SJCRH30 (cell line): ENCODE measurements around the gene ZSCAN29. TPM values are rescaled to one million over a fixed set of nuclear protein-coding genes. Genes with fewer than 3 reads are reported as not detected.

ENCODE experiments used
- DNase-seq, 2 experiments: peaks; one replicate each; pipeline ENCODE4 v3.0.0-alpha.2; 2015 to 2020
- H3K27ac ChIP-seq: fragments of 250-450 bp; sonication (Bioruptor Pico); 2 replicates; pipeline ENCODE4 v1.5.1; 2020; ENCODE audit warnings: mild to moderate bottlenecking, moderate library complexity
- H3K27me3 ChIP-seq: fragments of 250-450 bp; sonication (Bioruptor Pico); 2 replicates; pipeline ENCODE4 v1.5.1; 2020; ENCODE audit warnings: mild to moderate bottlenecking, moderate library complexity
- H3K36me3 ChIP-seq: fragments of 250-450 bp; sonication (Bioruptor Pico); 2 replicates; pipeline ENCODE4 v1.5.1; 2020; ENCODE audit warnings: mild to moderate bottlenecking, moderate library complexity
- H3K4me1 ChIP-seq: fragments of 250-450 bp; sonication (Bioruptor Pico); 2 replicates; pipeline ENCODE4 v1.5.1; 2020; ENCODE audit warnings: mild to moderate bottlenecking, moderate library complexity
- H3K4me3 ChIP-seq: fragments of 250-450 bp; sonication (Bioruptor Pico); 2 replicates; pipeline ENCODE4 v1.5.1; 2020; ENCODE audit warnings: mild to moderate bottlenecking, moderate library complexity
- H3K9me3 ChIP-seq: fragments of 250-450 bp; sonication (Bioruptor Pico); replicated peaks from 2 replicates; pipeline ENCODE4 v1.5.1; 2020; ENCODE audit warnings: mild to moderate bottlenecking, moderate library complexity
- total RNA-seq: library from RNA; depleted of rRNA; stranded (reverse); fragments of >200 nt; shearing (Covaris generic); gene quantifications from 2 replicates; pipeline ENCODE4 v1.2.3, GENCODE V29; 2014

ZSCAN29 gene
- total RNA-seq, 1 experiment from 2014 or later = 27.8 TPM

DNA sequence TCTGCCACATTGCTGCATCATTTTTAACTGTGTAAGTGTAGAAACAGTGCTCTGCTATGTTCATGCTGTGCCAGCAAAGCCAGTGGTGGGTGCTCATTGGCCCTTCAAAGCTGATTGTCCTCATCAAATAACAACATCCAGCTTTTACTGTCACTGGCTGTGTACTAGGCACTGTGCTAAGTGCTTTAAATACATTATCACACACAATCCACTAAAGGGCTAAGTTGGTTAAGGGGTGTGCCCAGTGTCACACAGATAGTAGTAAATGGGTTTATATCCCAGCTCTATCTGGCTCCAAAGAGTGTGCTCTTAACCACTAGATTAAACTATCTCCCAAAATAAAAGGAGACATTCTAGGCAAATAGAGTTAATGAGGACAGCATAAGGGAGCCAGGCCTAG, 7.8 kb upstream of the ZSCAN29 start:
- Histone ChIP-seq H3K9me3 (no peaks in the 10 kb centered on the region), H3K27me3 (no peaks in the 10 kb centered on the region), H3K27ac (no peak overlapping the region), H3K36me3 (peaks cover 27% of the 10 kb centered on the region), H3K4me3 (no peak overlapping the region), H3K4me1 (no peaks in the 10 kb centered on the region)
- DNase-seq = no peak

DNA sequence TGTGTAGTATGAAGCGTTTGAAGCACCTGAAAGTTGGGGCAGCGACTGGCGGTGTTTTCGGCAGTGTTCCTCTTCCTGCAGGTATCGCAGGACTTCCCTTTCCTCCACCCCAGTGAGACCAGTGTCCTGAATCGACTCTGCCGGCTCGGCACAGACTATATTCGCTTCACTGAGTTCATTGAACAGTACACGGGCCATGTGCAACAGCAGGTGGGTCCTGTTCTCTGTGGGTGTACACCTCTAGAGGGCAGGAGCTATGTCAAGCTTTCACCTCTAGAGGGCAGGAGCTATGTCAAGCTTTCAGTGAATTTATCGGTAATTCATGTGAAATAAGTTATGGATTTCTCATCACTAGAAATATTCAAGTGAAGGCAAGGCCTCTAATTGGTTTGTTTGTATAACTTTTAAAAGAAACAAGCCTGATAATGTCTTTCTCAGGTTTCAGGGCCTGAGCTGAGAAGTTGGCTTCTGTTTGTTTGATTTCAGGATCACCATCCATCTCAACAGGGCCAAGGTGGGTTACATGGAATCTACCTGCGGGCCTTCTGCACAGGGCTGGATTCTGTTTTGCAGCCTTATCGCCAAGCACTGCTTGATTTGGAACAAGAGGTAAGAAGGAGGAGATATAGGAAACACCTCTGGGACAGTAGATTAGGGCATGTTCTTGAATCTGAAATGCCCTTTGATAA, 5.3 kb upstream of the ZSCAN29 start:
- DNase-seq = peak; percentile 23 to 54
- Histone ChIP-seq H3K4me3 (no peak overlapping the region), H3K4me1 (peaks cover 5% of the 10 kb centered on the region), H3K27me3 (no peaks in the 10 kb centered on the region), H3K27ac (no peak overlapping the region), H3K9me3 (no peaks in the 10 kb centered on the region), H3K36me3 (peaks cover 17% of the 10 kb centered on the region)

- H3K4me3 ChIP-seq = peak overlapping the region; percentile 91
- H3K27me3 ChIP-seq = no peaks in the 10 kb centered on the region
- peaks cover 20% of the 10 kb centered on the region for H3K36me3 ChIP-seq
- DNase-seq = peak; percentile 57 to 63
- H3K4me1 ChIP-seq = peaks cover 12% of the 10 kb centered on the region
- H3K27ac ChIP-seq = peak overlapping the region; percentile 54
- no peaks in the 10 kb centered on the region for H3K9me3 ChIP-seq
These were observed 401 bp downstream of the ZSCAN29 start for GRCh38 chr15:43370310-43370974.

GRCh38 chr15:43361313-43361903, 9.4 kb downstream of the ZSCAN29 start:
- Histone ChIP-seq H3K4me1 (peaks cover 5% of the 10 kb centered on the region; the same call in 1 of the 2 replicates), H3K27me3 (no peaks in the 10 kb centered on the region), H3K9me3 (peaks cover 19% of the 10 kb centered on the region), H3K36me3 (peaks cover 82% of the 10 kb centered on the region), H3K4me3 (no peak overlapping the region), H3K27ac (no peak overlapping the region)
- DNase-seq = no peak

DNA sequence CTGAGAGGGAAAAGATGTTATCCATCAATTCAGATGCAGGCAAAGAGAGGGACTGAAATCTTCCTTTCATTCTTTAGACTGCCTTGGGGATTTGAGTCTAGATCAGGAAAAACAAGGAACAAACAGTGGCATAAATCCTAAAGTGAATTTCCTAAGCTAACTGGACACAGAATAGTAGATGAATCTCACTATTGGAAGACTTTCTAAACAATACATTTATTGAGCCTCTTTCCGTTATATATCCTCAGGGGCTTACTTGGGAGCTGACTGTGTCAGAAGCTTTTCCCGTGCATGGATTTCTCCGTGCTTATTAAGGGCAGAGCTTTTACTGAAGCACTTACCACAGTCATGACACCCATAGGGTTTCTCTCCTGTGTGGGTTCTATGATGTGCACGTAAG, 10.0 kb downstream of the ZSCAN29 start:
- Histone ChIP-seq H3K27me3 (no peaks in the 10 kb centered on the region), H3K9me3 (peaks cover 19% of the 10 kb centered on the region), H3K36me3 (peaks cover 76% of the 10 kb centered on the region), H3K27ac (no peak overlapping the region), H3K4me1 (peaks cover 5% of the 10 kb centered on the region; the same call in 1 of the 2 replicates), H3K4me3 (no peak overlapping the region)
- no peak for DNase-seq

GRCh38 chr15:43352693-43353382, 18.0 kb downstream of the ZSCAN29 start:
- Histone ChIP-seq H3K27me3 (no peaks in the 10 kb centered on the region), H3K27ac (no peak overlapping the region), H3K36me3 (peaks cover 21% of the 10 kb centered on the region), H3K4me1 (no peaks in the 10 kb centered on the region), H3K4me3 (no peak overlapping the region), H3K9me3 (no peaks in the 10 kb centered on the region)
- DNase-seq = no peak

DNA sequence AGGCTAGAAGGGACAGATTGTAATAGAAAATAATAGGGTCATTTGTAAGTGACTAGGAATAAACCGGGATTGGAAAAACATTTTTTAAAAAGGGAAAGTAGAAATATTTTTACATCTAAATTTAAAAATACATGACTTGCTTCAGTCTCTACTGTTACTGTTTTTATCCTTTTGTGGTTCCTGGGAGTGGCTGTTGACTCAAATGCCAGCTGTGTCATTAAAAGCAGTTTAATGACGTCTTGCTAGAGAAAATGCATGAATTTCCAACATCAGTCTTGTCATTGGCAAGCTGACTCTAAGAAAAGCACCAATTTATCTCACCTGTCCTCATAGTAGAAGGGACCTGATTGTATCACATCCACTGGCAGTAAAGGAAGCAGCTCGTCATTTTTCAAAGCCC, 23.7 kb downstream of the ZSCAN29 start:
- no peaks in the 10 kb centered on the region for H3K9me3 ChIP-seq
- H3K4me1 ChIP-seq = no peaks in the 10 kb centered on the region
- peaks cover 18% of the 10 kb centered on the region for H3K36me3 ChIP-seq
- no peaks in the 10 kb centered on the region for H3K27me3 ChIP-seq
- no peak overlapping the region for H3K27ac ChIP-seq
- DNase-seq = no peak
- H3K4me3 ChIP-seq = no peak overlapping the region

DNA sequence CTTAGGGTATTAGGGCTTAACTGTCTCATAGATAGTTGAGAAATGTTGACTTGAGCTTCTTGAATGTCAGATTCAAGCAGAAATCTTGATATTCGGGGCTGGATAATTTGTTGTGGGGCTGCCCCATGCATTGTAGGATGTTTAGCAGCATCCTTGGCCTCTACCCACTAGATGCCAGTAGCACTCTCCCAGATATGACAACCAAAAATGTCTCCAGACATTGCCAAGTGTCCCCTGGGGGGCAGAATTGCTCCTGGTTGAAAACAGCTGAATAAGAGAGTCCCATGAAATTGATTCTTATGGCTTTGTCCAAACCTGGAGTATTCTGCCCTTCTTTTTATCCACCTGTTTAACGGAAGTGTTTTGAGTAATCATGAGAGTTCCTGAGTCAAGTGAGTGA, 24.5 kb downstream of the ZSCAN29 start:
- Histone ChIP-seq H3K9me3 (no peaks in the 10 kb centered on the region), H3K36me3 (peaks cover 18% of the 10 kb centered on the region; the same call in 1 of the 2 replicates), H3K4me3 (no peak overlapping the region), H3K27ac (no peak overlapping the region), H3K27me3 (no peaks in the 10 kb centered on the region), H3K4me1 (no peaks in the 10 kb centered on the region)
- peak; percentile 21 to 50 for DNase-seq

- no peaks in the 10 kb centered on the region for H3K9me3 ChIP-seq
- no peak for DNase-seq
- H3K4me1 ChIP-seq = no peaks in the 10 kb centered on the region
- no peaks in the 10 kb centered on the region for H3K27me3 ChIP-seq
- peak overlapping the region; percentile 91 for H3K27ac ChIP-seq
- H3K36me3 ChIP-seq = peaks cover 27% of the 10 kb centered on the region
- peak overlapping the region; percentile 81 for H3K4me3 ChIP-seq
These were observed 40.1 kb downstream of the ZSCAN29 start for GRCh38 chr15:43330780-43331087.

GRCh38 chr15:43329960-43330779, 40.7 kb downstream of the ZSCAN29 start, which contains the start of gene LCMT2:
Gene LCMT2, minus strand, starts transcription at chr15:43330573. Its CDS starts 84 bp downstream, at chr15:43330489.
- Histone ChIP-seq H3K4me1 (no peaks in the 10 kb centered on the region), H3K27ac (peak within 1 kb of the TSS; percentile 91), H3K4me3 (peak within 1 kb of the TSS; percentile 81), H3K9me3 (no peaks in the 10 kb centered on the region), H3K27me3 (no peaks in the 10 kb centered on the region), H3K36me3 (peaks cover 24% of the 10 kb centered on the region)
- peak; percentile 94 to 96 for DNase-seq

DNA sequence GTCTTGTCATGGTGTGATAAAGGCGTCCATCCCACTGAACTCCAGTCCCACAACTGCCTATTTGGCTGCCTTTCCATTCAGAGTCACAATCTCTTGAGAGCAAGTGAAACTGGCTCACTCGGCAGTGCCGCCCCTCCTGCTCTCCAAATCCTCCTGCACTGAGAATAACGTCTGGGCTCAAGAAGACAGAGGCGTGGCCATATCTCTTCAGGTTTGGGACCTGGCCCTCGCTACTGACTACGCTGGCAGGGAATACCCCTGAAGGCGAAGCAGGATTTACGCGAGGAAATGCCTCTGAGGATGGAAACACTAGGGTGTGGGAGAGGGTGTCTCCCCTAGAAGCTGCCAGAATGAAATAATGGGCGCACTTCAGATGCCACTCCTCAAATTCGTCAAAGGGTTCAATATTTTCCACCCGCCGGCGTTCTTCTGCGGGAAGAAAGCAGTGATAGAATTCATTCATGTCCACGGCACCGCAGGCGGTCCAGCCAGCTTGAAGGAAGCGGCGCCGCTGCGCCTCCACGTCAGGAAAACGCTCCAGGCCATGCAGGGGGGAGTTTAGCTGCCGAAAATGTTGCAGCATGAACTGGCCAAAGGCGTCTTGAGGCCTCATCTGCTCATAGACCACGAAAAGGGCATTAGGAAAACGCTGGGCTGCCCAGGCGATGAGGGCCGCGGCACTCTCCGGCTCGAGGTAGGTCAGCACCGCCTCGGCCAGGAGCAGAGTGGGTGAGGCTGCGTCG, 41.5 kb downstream of the ZSCAN29 start:
- Histone ChIP-seq H3K4me1 (no peaks in the 10 kb centered on the region), H3K4me3 (peak overlapping the region; percentile 81), H3K27me3 (no peaks in the 10 kb centered on the region), H3K36me3 (peaks cover 20% of the 10 kb centered on the region), H3K9me3 (no peaks in the 10 kb centered on the region), H3K27ac (peak overlapping the region; percentile 91)
- DNase-seq = no peak

DNA sequence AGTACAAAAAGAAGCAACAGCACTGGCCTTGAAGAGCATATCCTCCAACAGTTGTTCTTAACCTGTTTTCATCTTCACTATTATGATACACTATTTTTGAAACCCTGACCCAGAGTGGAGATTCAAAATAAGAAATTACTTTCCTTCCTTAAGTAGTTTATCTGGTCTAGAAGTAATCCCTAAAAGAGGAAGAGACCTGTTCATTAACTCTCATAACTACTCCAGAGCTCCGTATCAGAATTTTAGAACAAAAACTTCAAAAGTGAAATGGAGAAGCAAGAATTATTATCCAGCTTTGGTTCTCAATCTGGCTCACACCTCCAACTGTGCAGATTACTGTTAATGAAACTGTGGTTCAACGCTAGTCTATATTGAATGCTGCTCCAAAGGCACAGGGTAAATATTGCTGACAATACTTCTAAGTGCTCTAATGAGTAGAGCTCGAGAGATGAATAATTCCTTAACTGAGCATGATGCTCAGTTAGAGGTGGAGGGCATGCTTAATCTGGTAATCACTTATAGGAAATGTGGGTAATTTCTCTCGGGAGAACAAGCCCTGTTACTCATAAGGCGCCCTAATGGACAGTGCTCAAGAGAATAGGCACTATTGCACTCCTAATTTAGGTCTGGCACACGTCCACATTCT, 45.7 kb downstream of the ZSCAN29 start:
- Histone ChIP-seq H3K4me3 (no peak overlapping the region), H3K4me1 (no peaks in the 10 kb centered on the region), H3K27me3 (no peaks in the 10 kb centered on the region), H3K27ac (no peak overlapping the region), H3K36me3 (peaks cover 14% of the 10 kb centered on the region), H3K9me3 (no peaks in the 10 kb centered on the region)
- DNase-seq = no peak

DNA sequence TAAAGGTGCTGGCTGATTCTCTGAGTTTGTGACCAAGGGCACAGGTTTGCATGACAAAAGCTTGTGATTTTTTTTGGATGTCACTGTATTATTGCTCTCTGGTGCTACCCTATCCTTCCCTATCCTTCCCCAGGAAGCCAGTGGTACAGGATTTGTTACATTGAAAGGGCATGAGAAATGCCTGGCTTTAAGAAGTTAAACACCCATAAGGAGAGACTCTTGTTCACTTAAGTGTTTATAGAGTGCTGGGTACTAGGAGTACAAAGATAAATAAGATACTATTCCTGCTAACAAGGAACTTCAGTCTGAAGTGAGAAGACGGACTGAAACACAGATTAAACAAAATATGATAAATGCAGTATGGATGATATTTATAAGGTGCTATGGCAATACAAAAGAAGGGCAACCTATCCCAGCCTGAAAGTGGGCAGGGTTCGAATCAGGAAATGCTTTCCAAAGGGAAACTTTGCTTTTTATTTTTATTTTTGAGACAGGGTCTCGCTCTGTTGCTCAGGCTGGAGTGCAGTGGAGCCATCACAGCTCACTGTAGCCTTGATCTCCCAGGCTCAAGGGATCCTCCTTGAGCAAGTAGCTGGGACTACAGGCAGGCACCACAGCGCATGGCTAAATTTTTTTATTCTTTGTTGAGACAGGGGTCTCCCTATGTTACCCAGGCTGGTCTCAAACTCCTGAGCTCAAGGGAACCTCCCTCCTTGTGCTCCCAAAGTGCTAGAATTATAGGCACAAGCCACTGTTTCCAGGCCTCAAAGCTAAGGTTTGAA, 51.7 kb downstream of the ZSCAN29 start:
- DNase-seq = no peak
- peaks cover 8% of the 10 kb centered on the region; the same call in 1 of the 2 replicates for H3K4me1 ChIP-seq
- no peak overlapping the region for H3K4me3 ChIP-seq
- no peak overlapping the region for H3K27ac ChIP-seq
- H3K9me3 ChIP-seq = no peaks in the 10 kb centered on the region
- H3K27me3 ChIP-seq = no peaks in the 10 kb centered on the region
- no peaks in the 10 kb centered on the region for H3K36me3 ChIP-seq
